K562 (cell line): Measurements from ENCODE around the gene USP28. TPM values are rescaled to one million over a fixed set of nuclear protein-coding genes. Genes with fewer than 3 reads are reported as not detected.

Experiments used
- ATAC-seq: fragments of 200-7000 bp; cut with Tn5 transposase; 3 replicates; pipeline ENCODE4 v1.9.1; 2020; ENCODE audit warnings: moderate library complexity
- BruUV-seq: library from RNA; stranded (reverse); fragments of 400-500 nt; replicated peaks from 2 replicates; lab custom pipeline; 2021; lab: Mats Ljungman, UMichigan
- CTCF ChIA-PET: fragments of 300-600 bp; formaldehyde crosslinking; extraction: SDS; loops from one replicate; lab custom pipeline; 2021; ENCODE audit warnings: low intra/inter-chr PET ratio; lab: Yijun Ruan, JAX
- POLR2A ChIA-PET: fragments of 300-600, 350-650 bp; sonication (Branson Sonifier 250); formaldehyde crosslinking; extraction: SDS; loops from one replicate; lab custom pipeline; 2021; ENCODE audit warnings: antibody characterized with exemption, inconsistent platforms; lab: Yijun Ruan, JAX
- DNase-seq, 4 experiments: peaks; one replicate each; pipeline versions ENCODE4 v3.0.0 to v3.0.0-alpha.2; 2011 to 2018; ENCODE audit warnings: low spot score in 3 of 4, mixed read lengths in 3 of 4; ENCODE audit errors: extremely low read depth in 1 of 4
- FAIRE-seq: peaks from 2 replicates; lab custom pipeline; 2011; peaks lifted over from hg19 to GRCh38; lab: Jason Lieb, UNC
- H2AFZ ChIP-seq: 2 replicates; pipeline ENCODE4 v1.6.0; 2011; ENCODE audit warnings: low read depth, low read length, control low read depth, inconsistent platforms
- H3K27ac ChIP-seq: fragments of 200-600 bp; 3 replicates; pipeline ENCODE4 v1.8.0; 2011; ENCODE audit warnings: low read depth, mild to moderate bottlenecking, control low read depth, inconsistent platforms, low read length, moderate library complexity, mixed read lengths; ENCODE audit errors: extremely low read depth
- H3K27me3 ChIP-seq, 2 experiments: fragments of 300-600 bp in 1 of 2; 2 replicates in 1 of 2; 3 replicates in 1 of 2; pipeline versions ENCODE4 v1.6.0 to v1.8.0; 2011; ENCODE audit warnings: inconsistent platforms in 2 of 2, low read length in 2 of 2, mild to moderate bottlenecking in 1 of 2, mixed read lengths in 1 of 2, moderate library complexity in 1 of 2; ENCODE audit not compliant: control insufficient read depth in 2 of 2, insufficient read depth in 2 of 2
- H3K36me3 ChIP-seq: fragments of 300-600 bp; 3 replicates; pipeline ENCODE4 v1.8.0; 2011; ENCODE audit warnings: mild to moderate bottlenecking, low read length, inconsistent platforms; ENCODE audit not compliant: control insufficient read depth, insufficient read depth
- H3K4me1 ChIP-seq, 2 experiments: fragments of 200-600 bp in 1 of 2; replicated peaks in 1 of 2; 2 replicates in 1 of 2; 3 replicates in 1 of 2; pipeline versions ENCODE4 v1.5.1 to v1.8.0; 2011; ENCODE audit warnings: inconsistent platforms in 2 of 2, low read length in 2 of 2, mild to moderate bottlenecking in 1 of 2, mixed read lengths in 1 of 2, moderate library complexity in 1 of 2; ENCODE audit not compliant: control insufficient read depth in 2 of 2, insufficient read depth in 2 of 2
- H3K4me2 ChIP-seq: 2 replicates; pipeline ENCODE4 v1.6.1; 2011; ENCODE audit warnings: low read length, control low read depth, inconsistent platforms, mixed read lengths; ENCODE audit not compliant: insufficient read depth
- H3K4me3 ChIP-seq: fragments of 200-600 bp; sonication (generic), shearing (Covaris generic); 2 replicates; pipeline ENCODE4 v1.5.1; 2016; ENCODE audit warnings: control low read depth, inconsistent platforms
- H3K79me2 ChIP-seq: fragments of 200-600 bp; 3 replicates; pipeline ENCODE4 v1.8.0; 2011; ENCODE audit warnings: low read length, inconsistent platforms; ENCODE audit not compliant: control insufficient read depth, insufficient read depth
- H3K9ac ChIP-seq, 2 experiments: 2 replicates each; pipeline versions ENCODE4 v1.6.0 to v1.6.1; 2011; ENCODE audit warnings: low read depth in 2 of 2, low read length in 2 of 2, control low read depth in 1 of 2, inconsistent platforms in 1 of 2, mild to moderate bottlenecking in 1 of 2, mixed read lengths in 1 of 2; ENCODE audit not compliant: insufficient read depth in 1 of 2
- H3K9me1 ChIP-seq: one replicate; pipeline ENCODE4 v1.6.0; 2011; ENCODE audit warnings: inconsistent platforms, mild to moderate bottlenecking, low read length, moderate library complexity; ENCODE audit not compliant: control insufficient read depth, insufficient read depth
- H3K9me3 ChIP-seq: replicated peaks from 2 replicates; pipeline ENCODE4 v1.5.1; 2011; ENCODE audit warnings: low read depth, low read length, inconsistent platforms; ENCODE audit not compliant: control insufficient read depth, insufficient read depth
- H4K20me1 ChIP-seq: replicated peaks from 2 replicates; pipeline ENCODE4 v1.6.1; 2011; ENCODE audit warnings: low read length, inconsistent platforms, mixed read lengths; ENCODE audit not compliant: control insufficient read depth, insufficient read depth
- NELFE ChIP-seq: IDR thresholded peaks from 2 replicates; pipeline ENCODE4 v1.6.1; 2011; ENCODE audit warnings: mild to moderate bottlenecking; ENCODE audit not compliant: insufficient read depth, insufficient read length
- ZNF76 ChIP-seq: fragments of 250-450 bp; sonication (Bioruptor Pico); IDR thresholded peaks from 2 replicates; pipeline ENCODE4 v1.4.0; 2020; ENCODE audit warnings: mild to moderate bottlenecking, moderate library complexity, borderline replicate concordance
- WGBS: fragments of 100-300 bp; shearing (Covaris generic); methylation state at CpG from one replicate; pipeline ENCODE4 v1.1.6; 2016; ENCODE audit warnings: low coverage, mixed read lengths; ENCODE audit not compliant: insufficient coverage; ENCODE audit errors: missing lambda C conversion rate; 5-methylcytosine and 5-hydroxymethylcytosine counted together
- in situ Hi-C: fragments of 300-500 bp; cut with MboI; formaldehyde crosslinking; loops from 4 replicates; pipeline ENCODE4 v1.15.0; 2018; ENCODE audit warnings: inconsistent platforms, mixed read lengths
- intact Hi-C: fragments of 100-400 bp; cut with micrococcal nuclease; formaldehyde crosslinking; loops from 2 replicates; pipeline ENCODE4 v1.14.2; 2022
- polyA plus RNA-seq, 8 experiments: library from polyadenylated mRNA; depleted of rRNA in 4 of 8; stranded (reverse) in 5 of 8; unstranded in 3 of 8; fragments of >200 nt; fragmentation: Nextera tagmentation in 2 of 8; fragmentation: Illumina TruSeq in 1 of 8; extraction: Ambion mirVana in 2 of 8; extraction: Trizol in 1 of 8; gene quantifications; 2 replicates each; pipeline versions ENCODE4 v1.2.1 to v1.2.3, GENCODE V29; 2011 to 2014; ENCODE audit warnings: inconsistent platforms in 1 of 8, missing spikeins in 1 of 8
- total RNA-seq, 7 experiments: library from RNA; depleted of rRNA in 6 of 7; stranded (reverse); fragments of >200 nt in 6 of 7; fragmentation: Illumina TruSeq in 2 of 7; extraction: Trizol in 2 of 7; gene quantifications; 2 replicates each; pipeline versions ENCODE4 v1.2.1 to v1.2.3, GENCODE V29; 2011 to 2021; ENCODE audit warnings: low replicate concordance in 1 of 7
- TF ChIP-seq, protein P1 (sequence below), 3 experiments: IDR thresholded peaks in 2 of 3; conservative IDR thresholded peaks in 1 of 3; 2 replicates each; pipeline ENCODE4 v1.5.1; 2011 to 2012; ENCODE audit warnings: low read length in 3 of 3, mild to moderate bottlenecking in 3 of 3, control low read depth in 2 of 3, improper control_type of control experiment in 1 of 3, inconsistent platforms in 1 of 3, low read depth in 1 of 3, mixed read lengths in 1 of 3, moderate library complexity in 1 of 3; ENCODE audit not compliant: insufficient read depth in 2 of 3

The USP28 gene
- total and polyA plus RNA-seq, 9 of the 15 experiments (the other 6 are each of a cell fraction or from before 2014, with no cell fraction given): 3.7 to 42.7 (median 20.3) TPM

GRCh38 chr11:113906038-113906437 lies 30.7 kb upstream of the USP28 start:
- intact Hi-C loops: no loop called here
- no peak for TF ChIP-seq NELFE
- TF ChIP-seq, protein P1, sequence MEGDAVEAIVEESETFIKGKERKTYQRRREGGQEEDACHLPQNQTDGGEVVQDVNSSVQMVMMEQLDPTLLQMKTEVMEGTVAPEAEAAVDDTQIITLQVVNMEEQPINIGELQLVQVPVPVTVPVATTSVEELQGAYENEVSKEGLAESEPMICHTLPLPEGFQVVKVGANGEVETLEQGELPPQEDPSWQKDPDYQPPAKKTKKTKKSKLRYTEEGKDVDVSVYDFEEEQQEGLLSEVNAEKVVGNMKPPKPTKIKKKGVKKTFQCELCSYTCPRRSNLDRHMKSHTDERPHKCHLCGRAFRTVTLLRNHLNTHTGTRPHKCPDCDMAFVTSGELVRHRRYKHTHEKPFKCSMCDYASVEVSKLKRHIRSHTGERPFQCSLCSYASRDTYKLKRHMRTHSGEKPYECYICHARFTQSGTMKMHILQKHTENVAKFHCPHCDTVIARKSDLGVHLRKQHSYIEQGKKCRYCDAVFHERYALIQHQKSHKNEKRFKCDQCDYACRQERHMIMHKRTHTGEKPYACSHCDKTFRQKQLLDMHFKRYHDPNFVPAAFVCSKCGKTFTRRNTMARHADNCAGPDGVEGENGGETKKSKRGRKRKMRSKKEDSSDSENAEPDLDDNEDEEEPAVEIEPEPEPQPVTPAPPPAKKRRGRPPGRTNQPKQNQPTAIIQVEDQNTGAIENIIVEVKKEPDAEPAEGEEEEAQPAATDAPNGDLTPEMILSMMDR (IDR thresholded peaks at IDR 0.05 in 2 of 3, conservative IDR thresholded peaks at IDR 0.05 in 1 of 3; ENCODE audit: insufficient read depth in 2 of 3, low read depth in 1 of 3, low read length in 3 of 3): peak; percentile 33 to 47 (median 37); a peak in 5 of 6 replicates
- TF ChIP-seq ZNF76 (CRISPR knock-in tag): no peak
- in situ Hi-C loops: no loop called here
- 0% methylated on average over 4 of the region's 4 CpGs for WGBS
- ATAC-seq (peak; percentile 75), FAIRE-seq (no peak), DNase-seq (peak in 1 of 4 experiments; percentile 23)
- no TSS peak for BruUV-seq
- H2AFZ ChIP-seq: no peak overlapping the region
- H3K27ac ChIP-seq: no peak overlapping the region
- no peak overlapping the region for H3K4me2 ChIP-seq
- H3K9ac ChIP-seq: no peak overlapping the region
- H4K20me1 ChIP-seq: no peaks in the 10 kb centered on the region
- H3K79me2 ChIP-seq: no peaks in the 10 kb centered on the region
- ChIA-PET POLR2A (interaction anchor here (0.8 to 1.2 kb wide), 2 partner anchors 24 to 166 kb away, joined by 4 read pairs; no protein-coding TSS in a partner anchor), CTCF (no interaction called here)
- no peak overlapping the region for H3K4me3 ChIP-seq
- H3K9me1 ChIP-seq: no peaks in the 10 kb centered on the region
- H3K4me1 ChIP-seq: no peaks in the 10 kb centered on the region
- peaks cover 31 to 42% of the 10 kb centered on the region in 2 experiments for H3K27me3 ChIP-seq
- no peaks in the 10 kb centered on the region for H3K9me3 ChIP-seq
- no peaks in the 10 kb centered on the region for H3K36me3 ChIP-seq
